ENCODE measurements around the gene FILIP1.
A peak's percentile ranks its signal among the peaks of the same experiment; 100 is the strongest.

FILIP1 gene, protein sequence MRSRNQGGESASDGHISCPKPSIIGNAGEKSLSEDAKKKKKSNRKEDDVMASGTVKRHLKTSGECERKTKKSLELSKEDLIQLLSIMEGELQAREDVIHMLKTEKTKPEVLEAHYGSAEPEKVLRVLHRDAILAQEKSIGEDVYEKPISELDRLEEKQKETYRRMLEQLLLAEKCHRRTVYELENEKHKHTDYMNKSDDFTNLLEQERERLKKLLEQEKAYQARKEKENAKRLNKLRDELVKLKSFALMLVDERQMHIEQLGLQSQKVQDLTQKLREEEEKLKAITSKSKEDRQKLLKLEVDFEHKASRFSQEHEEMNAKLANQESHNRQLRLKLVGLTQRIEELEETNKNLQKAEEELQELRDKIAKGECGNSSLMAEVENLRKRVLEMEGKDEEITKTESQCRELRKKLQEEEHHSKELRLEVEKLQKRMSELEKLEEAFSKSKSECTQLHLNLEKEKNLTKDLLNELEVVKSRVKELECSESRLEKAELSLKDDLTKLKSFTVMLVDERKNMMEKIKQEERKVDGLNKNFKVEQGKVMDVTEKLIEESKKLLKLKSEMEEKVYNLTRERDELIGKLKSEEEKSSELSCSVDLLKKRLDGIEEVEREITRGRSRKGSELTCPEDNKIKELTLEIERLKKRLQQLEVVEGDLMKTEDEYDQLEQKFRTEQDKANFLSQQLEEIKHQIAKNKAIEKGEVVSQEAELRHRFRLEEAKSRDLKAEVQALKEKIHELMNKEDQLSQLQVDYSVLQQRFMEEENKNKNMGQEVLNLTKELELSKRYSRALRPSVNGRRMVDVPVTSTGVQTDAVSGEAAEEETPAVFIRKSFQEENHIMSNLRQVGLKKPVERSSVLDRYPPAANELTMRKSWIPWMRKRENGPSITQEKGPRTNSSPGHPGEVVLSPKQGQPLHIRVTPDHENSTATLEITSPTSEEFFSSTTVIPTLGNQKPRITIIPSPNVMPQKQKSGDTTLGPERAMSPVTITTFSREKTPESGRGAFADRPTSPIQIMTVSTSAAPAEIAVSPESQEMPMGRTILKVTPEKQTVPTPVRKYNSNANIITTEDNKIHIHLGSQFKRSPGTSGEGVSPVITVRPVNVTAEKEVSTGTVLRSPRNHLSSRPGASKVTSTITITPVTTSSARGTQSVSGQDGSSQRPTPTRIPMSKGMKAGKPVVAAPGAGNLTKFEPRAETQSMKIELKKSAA (N-terminal part only)

GRCh38 chr6:75493400-75494064 is at the start of gene FILIP1:
Gene FILIP1 (minus strand): TSS chr6:75493800. CDS start chr6:75414972, 78,828 bp downstream.
- DNase-seq = no peak

GRCh38 chr6:75543311-75543710 is 49.7 kb upstream of the FILIP1 start:
- DNase-seq = no peak

- no peak for DNase-seq
These were observed 45.5 kb upstream of the FILIP1 start for GRCh38 chr6:75539136-75539535.

DNA sequence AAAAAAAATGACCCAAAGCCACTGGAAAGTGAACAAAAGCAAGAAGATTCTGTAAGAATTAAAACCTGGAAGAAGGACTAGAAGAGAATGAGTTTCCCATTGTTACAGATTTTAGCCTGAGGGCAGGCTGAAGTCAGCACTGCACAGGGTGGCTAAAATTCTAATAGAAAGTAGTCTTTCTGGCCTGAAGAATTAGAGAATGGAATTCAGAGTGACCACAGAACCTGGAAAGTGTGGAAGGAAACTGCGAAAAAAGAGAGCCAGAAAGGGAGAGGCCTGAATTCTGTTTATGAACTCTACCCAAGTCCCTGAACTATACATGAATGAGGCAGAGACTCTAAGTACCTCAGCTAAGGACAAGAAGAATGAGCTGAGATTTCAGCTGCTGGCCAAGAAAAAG is 38.9 kb upstream of the FILIP1 start:
- DNase-seq = no peak

GRCh38 chr6:75531174-75531573 is 37.6 kb upstream of the FILIP1 start:
- DNase-seq = no peak

DNA sequence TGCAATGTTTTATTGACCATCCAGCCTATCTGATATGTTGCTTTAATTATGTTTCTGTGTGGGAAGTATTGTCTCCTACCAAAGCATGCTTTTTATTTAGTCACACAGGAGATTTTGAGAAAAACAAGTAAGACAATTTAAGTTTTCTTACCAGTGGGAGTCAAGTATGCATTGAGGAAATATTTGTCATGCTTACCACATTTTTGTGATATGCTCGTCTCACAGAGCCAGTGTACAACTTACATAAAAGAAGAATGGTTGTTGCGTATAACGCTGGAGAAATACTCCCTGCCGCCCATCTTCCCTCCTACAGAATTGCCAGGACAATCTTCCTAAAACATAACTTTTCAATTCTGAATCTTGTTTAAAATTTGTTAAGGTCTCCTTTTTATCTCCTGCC is 37.1 kb upstream of the FILIP1 start:
- DNase-seq = no peak

GRCh38 chr6:75528423-75528822 is 34.8 kb upstream of the FILIP1 start:
- no peak for DNase-seq

- DNase-seq = peak; percentile 21
These were observed 33.0 kb upstream of the FILIP1 start for GRCh38 chr6:75526502-75527127.

- no peak for DNase-seq
These were observed 32.1 kb upstream of the FILIP1 start for GRCh38 chr6:75525682-75526081.

DNA sequence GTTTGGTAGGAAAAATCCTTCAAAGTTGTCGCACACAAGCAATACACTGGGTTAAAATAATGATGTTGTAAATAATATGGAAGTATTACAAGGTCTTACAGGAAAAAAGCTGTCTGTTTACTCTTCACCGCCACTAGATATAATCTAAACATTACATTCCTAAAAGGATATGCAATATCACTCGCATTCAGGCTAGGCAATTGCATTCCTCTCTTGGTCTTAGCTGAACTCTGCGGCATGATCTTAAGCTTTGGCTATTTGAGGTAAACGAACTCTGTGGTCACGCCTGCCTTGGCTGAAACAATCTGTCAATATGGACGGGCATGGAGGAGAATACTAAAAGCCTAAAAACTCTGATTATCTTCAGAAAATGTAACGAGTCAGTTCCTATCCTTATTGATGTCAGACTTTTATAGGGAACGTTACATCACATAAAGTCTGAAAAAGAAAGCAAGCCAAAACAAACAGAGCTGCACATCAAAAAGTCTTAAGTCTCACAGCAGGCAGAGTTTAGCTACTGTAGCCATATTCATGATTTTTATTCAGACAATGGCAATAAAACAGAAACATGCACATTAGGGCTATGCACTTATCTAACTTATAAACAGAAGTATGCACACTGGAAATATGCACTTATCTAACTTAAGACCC is 30.8 kb upstream of the FILIP1 start:
- DNase-seq = no peak

- DNase-seq = no peak
These were observed 23.2 kb upstream of the FILIP1 start for GRCh38 chr6:75516757-75517156.

DNA sequence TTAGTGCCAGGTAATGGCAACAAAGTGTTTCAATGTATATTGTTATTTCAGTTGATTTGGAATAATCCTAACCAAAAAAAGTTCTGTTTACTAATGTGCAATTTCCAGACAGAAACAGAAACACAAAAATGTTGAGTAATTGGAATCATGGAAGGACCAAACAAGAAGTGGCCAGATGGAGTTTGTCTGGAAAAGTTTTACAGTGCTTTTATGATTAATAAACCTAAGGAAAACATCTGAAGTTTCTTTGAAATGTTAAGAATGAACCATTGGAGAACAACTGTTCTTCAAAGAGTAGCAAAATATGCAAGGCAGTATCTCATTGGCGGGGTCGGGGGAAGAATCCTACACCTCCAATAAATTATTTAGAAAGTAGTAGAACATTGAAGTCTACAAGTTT is 19.0 kb upstream of the FILIP1 start:
- no peak for DNase-seq

- no peak for DNase-seq
These were observed 11.8 kb upstream of the FILIP1 start for GRCh38 chr6:75505424-75505823.

- DNase-seq = no peak
These were observed 11.0 kb upstream of the FILIP1 start for GRCh38 chr6:75504465-75505222.

- DNase-seq = no peak
These were observed 9.7 kb upstream of the FILIP1 start for GRCh38 chr6:75503291-75503690.

DNA sequence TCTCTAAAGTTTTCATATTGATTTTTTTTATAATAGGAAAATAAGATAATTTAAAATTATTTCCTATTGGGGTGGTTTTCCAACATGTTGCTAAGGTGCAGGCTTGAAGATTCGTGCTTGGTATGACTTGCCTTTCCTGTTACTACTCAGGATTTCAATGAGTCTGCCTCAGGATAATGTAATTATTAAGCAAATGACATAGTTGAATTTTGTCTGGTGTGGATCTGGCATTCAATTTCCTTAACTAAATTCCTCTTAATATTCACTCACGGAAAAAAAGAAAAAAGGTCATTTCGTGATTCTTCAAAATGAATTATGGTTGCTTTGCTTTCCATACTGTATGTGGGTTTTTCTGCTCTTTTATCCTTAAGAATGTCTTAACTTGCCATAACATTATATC is 9.3 kb upstream of the FILIP1 start:
- DNase-seq = no peak

- no peak for DNase-seq
These were observed 8.2 kb upstream of the FILIP1 start for GRCh38 chr6:75501756-75502155.

GRCh38 chr6:75499640-75500039 is 6.0 kb upstream of the FILIP1 start:
- DNase-seq = no peak

GRCh38 chr6:75498862-75499261 is 5.3 kb upstream of the FILIP1 start:
- no peak for DNase-seq

GRCh38 chr6:75497994-75498393 is 4.4 kb upstream of the FILIP1 start:
- DNase-seq = no peak

- DNase-seq = no peak
These were observed 1.4 kb upstream of the FILIP1 start for GRCh38 chr6:75495011-75495410.

Measured in activated T-cell treated with anti-CD3 and anti-CD28 coated beads, Interleukin-2, amount 50 U/mL, for 1 hour (primary cell).